Medulla oblongata (tissue), 1 donor: ENCODE data around the gene GPR39.
"Not testable (repeated sequence)": the region's sequence is repeated elsewhere in the genome, so short reads cannot be mapped to it uniquely, and the experiment has no call there.

Experiments
- DNase-seq: peaks from one replicate; pipeline ENCODE4 v3.0.0-alpha.2; 2015; ENCODE audit errors: extremely low spot score

GPR39 gene

DNA sequence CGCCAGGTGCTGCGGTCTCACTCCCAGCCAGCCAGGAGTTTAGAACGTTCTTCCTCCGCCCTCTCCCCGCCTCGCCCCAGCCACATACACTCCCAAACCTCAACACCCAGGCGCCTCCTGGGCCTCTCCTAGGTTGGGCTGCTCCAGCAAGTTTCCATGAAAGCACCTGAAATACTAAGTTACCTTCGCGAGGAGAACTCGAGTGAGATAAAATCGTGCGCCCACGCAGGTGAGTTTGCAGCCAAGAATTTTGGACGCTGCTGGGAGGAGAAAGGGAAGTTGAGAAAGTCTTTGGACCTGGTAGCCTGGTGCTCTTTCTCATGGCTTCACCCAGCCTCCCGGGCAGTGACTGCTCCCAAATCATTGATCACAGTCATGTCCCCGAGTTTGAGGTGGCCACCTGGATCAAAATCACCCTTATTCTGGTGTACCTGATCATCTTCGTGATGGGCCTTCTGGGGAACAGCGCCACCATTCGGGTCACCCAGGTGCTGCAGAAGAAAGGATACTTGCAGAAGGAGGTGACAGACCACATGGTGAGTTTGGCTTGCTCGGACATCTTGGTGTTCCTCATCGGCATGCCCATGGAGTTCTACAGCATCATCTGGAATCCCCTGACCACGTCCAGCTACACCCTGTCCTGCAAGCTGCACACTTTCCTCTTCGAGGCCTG is at the start of gene GPR39:
TSS of gene GPR39 (plus strand) at position 83 of the 673 bp plus-strand sequence.
- no peak for DNase-seq

GRCh38 chr2:132368191-132368590 is 48.4 kb upstream of the GPR39 start:
- no peak for DNase-seq

- peak; percentile 32 for DNase-seq
These were observed 44.3 kb upstream of the GPR39 start for GRCh38 chr2:132372276-132372675.

DNA sequence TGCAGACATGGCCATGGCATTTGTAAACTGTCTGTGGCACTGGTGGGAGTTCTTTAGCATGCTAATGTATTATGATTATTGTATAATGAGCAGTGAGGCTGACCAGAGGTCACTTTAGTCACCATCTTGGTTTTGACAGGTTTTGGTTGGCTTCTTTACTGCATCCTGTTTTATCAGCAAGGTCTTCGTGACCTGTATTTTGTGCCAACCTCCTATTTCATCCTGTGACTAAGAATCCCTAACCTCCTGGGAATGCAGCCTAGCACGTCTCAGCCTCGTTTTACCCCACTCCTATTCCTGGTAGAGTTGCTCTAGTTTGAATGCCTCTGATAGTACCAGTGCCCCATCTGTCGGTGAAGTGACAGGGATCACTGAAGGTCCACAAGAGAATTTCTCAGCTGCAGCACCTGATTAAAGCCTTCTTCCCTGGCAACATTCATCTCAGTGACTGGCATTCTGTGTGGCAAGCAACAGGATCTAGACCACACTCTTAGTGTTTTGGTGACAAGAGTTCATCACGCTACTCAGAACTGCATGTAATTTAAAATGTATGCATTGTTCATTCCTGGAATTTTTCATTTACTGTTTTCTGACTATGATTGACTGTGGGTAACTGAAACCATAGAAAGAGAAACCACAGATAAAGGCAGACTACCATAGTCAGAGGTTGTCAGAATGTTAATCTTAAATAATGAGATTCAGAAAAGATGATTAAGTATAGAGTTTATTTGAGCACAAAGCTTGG is 43.0 kb upstream of the GPR39 start:
- DNase-seq, result no peak

DNA sequence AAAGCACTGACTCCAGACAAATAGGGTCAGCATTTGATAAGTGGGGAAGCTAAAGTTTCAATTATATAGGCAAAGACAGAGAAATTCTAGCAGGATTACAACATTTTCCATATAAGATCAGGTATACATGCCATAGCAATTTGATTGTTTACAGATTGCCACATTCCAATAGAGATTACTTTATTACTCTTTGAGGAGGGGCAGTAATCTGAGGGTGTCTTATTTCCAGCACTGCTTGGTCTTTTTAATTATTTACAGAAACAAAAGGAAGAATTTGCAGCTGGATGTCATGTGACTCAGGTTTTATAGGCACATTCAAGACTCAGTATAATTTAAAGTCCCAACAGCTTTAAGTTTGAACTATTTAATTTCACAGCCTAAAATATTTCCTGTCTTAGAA is 42.5 kb upstream of the GPR39 start:
- no peak for DNase-seq

DNA sequence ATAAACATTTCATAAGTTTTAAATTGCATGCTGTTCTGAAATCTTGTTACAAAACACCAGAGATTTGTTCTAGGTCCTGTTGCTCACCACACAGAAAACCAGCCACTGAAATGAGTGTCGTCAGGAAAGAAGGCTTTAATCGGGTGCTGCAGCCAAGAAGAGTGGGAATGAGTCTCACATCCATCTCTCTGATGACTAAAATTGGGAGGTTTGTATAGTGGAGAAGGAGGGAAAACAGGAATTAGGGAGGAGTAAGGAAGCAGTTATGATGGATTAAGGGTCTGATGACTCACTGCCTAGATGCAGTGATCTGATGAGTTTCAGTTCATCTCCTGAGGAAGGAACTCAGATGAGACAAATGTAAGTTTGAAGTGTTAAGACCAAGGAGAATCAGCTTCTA is 42.1 kb upstream of the GPR39 start:
- DNase-seq, result no peak

DNA sequence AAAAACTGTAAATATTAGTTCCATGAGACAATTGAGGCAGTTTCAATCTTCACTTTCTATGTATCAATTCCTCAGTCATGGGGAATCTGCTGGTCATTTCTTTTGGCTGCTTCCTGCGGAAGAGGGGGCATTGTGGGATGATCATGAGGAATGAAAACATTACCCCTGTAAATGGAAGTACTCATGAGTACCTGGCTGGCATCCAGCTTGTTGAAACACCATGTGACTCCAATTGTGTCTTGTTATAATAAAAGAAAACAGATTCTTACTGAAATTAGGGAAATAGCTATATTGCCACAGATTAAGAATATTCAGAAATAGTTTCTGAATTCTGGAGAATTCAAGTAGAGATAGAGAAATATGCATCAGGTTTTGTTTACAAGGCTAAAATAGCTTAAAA is 41.6 kb upstream of the GPR39 start:
- peak; percentile 21 for DNase-seq

GRCh38 chr2:132381376-132381775 is 35.2 kb upstream of the GPR39 start:
- DNase-seq, result no peak

DNA sequence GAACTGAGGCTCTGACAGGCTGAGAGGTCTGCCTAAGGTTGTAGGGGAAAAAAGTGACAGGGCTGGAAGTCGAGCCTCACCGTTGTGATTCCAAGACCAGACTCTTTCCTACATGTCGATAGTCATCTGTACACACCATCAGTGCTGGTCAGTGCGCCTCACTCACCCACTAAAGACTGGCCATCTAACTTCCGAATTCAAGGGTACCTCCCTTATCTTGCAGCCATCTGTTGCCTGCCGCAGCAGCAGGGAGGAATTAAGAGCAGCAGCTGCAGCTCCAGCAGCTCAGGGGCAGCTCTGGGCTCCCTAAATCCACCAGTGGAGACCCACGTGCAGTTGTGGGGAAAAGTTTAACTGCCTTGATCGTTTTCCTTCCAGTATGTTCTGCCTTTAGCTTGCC is 32.6 kb upstream of the GPR39 start:
- no peak for DNase-seq

DNA sequence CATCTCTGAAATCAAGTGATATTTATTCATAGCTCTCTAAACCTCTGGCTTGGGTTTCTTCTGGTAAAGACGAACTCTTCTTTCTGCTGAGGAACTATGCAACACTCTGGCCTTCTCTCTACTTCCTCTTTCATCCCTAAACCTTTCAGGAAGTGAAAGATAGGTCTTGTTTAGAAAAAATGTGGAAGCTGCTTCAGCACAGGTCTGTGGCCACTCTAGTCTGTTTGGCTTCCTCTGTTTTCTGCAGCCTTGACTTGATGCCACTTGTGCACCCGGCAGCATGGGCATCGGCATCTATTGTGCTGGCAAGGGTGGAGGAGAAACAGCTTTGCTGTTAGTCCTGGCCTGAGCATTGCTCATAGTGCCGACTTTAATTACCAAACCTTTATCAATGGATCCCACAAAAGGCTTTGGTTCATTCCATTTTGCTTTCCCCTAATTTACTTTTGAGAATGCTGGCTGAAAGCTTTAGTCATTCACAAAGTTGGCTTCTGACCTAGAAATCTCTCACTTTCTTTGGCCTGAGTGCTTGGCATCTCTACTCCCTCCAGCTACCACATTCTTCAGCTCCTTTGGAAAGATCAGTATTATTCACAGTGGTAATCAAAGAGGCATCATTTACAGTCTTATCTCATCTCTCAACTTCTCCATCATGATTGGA is 32.0 kb upstream of the GPR39 start:
- peak; percentile 86 for DNase-seq

GRCh38 chr2:132387126-132387525 is 29.5 kb upstream of the GPR39 start:
- DNase-seq, result no peak

GRCh38 chr2:132390076-132390475 is 26.5 kb upstream of the GPR39 start:
- no peak for DNase-seq

- no peak for DNase-seq
These were observed 25.2 kb upstream of the GPR39 start for GRCh38 chr2:132391378-132391777.

- no peak for DNase-seq
These were observed 24.4 kb upstream of the GPR39 start for GRCh38 chr2:132392221-132392620.

GRCh38 chr2:132392879-132393278 is 23.7 kb upstream of the GPR39 start:
- no peak for DNase-seq

- DNase-seq, result not testable (repeated sequence)
These were observed 19.6 kb upstream of the GPR39 start for GRCh38 chr2:132397042-132397441.

DNA sequence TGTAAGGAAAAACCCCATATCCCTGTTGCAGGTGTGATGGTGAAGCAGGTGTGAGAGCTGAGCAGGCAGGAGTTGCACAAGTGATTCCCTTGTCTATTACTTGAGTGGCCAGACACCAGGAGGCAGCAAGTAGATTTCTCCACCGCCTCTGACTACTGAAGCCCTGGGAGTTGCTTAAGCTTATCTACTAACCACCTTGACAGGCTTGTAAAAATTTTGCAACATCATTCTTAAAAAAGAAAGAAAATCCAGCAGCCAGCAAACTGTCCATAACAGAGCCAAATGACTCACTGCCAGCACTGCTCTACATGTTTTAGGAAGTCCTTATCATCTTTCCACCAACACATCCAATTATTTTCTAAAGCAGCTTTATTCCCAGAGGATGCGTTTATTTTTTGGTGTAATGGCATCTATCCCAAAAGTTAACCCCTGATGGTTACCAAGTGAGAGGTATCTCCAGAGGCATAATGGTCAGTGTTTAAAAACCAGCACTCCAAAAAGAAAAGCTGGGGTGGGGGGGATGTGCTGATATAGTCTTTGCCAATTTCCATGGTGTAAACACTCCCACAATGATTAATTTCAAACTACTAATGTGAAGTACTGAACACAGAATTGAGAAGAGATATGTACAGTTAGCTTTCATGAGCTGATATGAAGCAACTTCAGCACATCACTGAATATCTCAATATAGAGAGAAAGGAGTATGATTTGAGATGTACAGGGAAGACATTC is 16.3 kb upstream of the GPR39 start:
- DNase-seq, result no peak

GRCh38 chr2:132400901-132401240 is 15.7 kb upstream of the GPR39 start:
- DNase-seq, result no peak

DNA sequence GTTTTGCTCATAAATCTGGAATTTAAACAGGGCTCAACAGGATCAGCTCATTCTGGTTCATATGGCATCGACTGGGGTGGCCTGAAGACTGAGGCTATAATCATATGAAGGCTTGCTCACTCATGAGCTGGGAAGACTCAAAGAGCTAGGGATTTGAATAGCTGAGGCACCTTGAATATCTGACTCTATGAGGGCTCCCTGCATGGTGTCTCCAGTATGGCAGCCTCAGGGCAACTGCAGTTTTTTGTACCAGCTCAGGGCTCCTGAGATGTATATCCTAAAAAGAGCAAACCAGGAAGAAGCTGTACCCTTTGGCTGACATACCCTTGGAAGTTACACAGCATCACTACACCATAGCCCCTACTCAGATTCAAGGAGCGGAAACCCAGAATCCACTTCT is 15.3 kb upstream of the GPR39 start:
- no peak for DNase-seq

GRCh38 chr2:132403146-132403545 is 13.5 kb upstream of the GPR39 start:
- DNase-seq, result no peak

GRCh38 chr2:132404056-132404455 is 12.5 kb upstream of the GPR39 start:
- DNase-seq, result no peak

- no peak for DNase-seq
These were observed 8.8 kb upstream of the GPR39 start for GRCh38 chr2:132407784-132408183.
